ENCODE measurements around the gene MAPRE3. TPM values are rescaled to one million over a fixed set of nuclear protein-coding genes. Genes with fewer than 3 reads are reported as not detected.

Gene MAPRE3
- total RNA-seq, 2 experiments from 2014 or later, result 1.00 to 1.3 TPM

- Mint-ChIP-seq H3K27ac (no peak overlapping the region), H3K36me3 (ENCODE audit: low read depth) (no peaks in the 10 kb centered on the region), H3K9me3 (no peaks in the 10 kb centered on the region), H3K27me3 (peaks cover 5% of the 10 kb centered on the region), H3K4me1 (no peaks in the 10 kb centered on the region), H3K4me3 (no peak overlapping the region)
- no peak for DNase-seq
- ChIA-PET POLR2A (no interaction called here), CTCF (no interaction called here)
These were observed 31.9 kb upstream of the MAPRE3 start for GRCh38 chr2:26938399-26939118.

DNA sequence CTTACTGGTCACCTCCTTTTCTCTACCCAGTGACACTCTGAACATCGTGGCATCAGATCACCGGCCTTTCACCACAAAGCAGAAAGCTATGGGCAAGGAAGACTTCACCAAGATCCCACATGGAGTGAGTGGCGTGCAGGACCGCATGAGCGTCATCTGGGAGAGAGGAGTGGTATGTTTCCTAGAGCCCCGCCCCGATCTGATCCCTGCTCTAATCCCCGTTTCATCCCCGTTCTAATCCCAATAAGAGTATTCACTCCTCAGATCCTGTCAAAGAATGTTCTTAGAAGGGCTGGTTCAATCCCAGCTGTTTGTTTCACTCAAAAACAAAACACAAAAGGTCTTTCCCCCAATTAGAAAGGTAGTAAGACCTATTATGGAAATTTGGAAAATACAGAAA, 30.4 kb upstream of the MAPRE3 start:
- no peak overlapping the region for H3K4me3 Mint-ChIP-seq
- no peaks in the 10 kb centered on the region for H3K36me3 Mint-ChIP-seq (ENCODE audit: low read depth)
- H3K27me3 Mint-ChIP-seq, result peaks cover 5% of the 10 kb centered on the region
- POLR2A ChIA-PET, result no interaction called here
- no peaks in the 10 kb centered on the region for H3K9me3 Mint-ChIP-seq
- no peak for DNase-seq
- CTCF ChIA-PET, result interaction anchor here (0.7 to 1.0 kb wide), 2 partner anchors 22 to 47 kb away, joined by 3 read pairs; no protein-coding TSS in a partner anchor
- no peaks in the 10 kb centered on the region for H3K4me1 Mint-ChIP-seq
- no peak overlapping the region for H3K27ac Mint-ChIP-seq

GRCh38 chr2:26941486-26941885, 29.0 kb upstream of the MAPRE3 start:
- DNase-seq, result no peak
- Mint-ChIP-seq H3K4me1 (no peaks in the 10 kb centered on the region), H3K36me3 (ENCODE audit: low read depth) (no peaks in the 10 kb centered on the region), H3K27ac (no peak overlapping the region), H3K27me3 (peaks cover 5% of the 10 kb centered on the region), H3K9me3 (no peaks in the 10 kb centered on the region), H3K4me3 (no peak overlapping the region)
- ChIA-PET CTCF (interaction anchor here (0.6 to 2.1 kb wide), 5 partner anchors 20 to 149 kb away, joined by 3 to 13 read pairs (median 3); no protein-coding TSS in a partner anchor), POLR2A (no interaction called here)

DNA sequence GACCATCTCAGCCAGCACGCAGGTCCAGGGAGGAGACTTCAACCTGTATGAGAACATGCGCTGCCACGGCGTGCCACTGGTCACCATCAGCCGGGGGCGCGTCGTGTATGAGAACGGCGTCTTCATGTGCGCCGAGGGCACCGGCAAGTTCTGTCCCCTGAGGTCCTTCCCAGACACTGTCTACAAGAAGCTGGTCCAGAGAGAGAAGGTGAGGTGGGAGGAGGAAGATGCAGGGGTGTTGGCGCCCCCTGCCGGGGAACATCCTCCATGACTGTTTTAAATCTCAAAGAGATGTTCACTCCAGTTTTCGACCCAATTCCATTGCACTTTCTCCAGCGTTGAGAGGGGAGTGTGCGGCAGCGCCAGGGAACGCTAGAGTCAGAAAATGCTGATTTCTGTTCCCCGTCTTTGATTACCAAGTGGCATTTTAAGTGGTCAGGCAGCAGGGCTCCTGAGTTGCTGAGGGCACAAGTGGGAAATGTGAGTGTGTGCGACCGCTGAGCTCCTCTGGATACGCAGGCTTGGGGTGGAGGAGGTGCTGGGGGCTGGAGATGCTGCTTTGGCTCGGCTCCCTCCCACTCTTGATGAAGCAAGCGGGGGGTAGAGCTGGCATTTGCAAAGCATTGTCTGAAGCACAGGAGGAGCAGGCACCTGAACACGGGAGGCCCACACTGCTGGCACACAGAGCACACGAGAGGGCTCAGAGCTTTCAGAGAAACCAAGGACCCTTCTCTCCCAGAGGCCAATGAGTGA, 27.7 kb upstream of the MAPRE3 start:
- H3K27me3 Mint-ChIP-seq, result peaks cover 5% of the 10 kb centered on the region
- POLR2A ChIA-PET, result no interaction called here
- CTCF ChIA-PET, result interaction anchor here (0.6 to 2.1 kb wide), 7 partner anchors 12 to 236 kb away, joined by 3 to 13 read pairs (median 4); no protein-coding TSS in a partner anchor
- no peaks in the 10 kb centered on the region for H3K9me3 Mint-ChIP-seq
- DNase-seq, result peak; percentile 68
- H3K4me1 Mint-ChIP-seq, result no peaks in the 10 kb centered on the region
- no peaks in the 10 kb centered on the region for H3K36me3 Mint-ChIP-seq (ENCODE audit: low read depth)
- no peak overlapping the region for H3K4me3 Mint-ChIP-seq
- H3K27ac Mint-ChIP-seq, result no peak overlapping the region

DNA sequence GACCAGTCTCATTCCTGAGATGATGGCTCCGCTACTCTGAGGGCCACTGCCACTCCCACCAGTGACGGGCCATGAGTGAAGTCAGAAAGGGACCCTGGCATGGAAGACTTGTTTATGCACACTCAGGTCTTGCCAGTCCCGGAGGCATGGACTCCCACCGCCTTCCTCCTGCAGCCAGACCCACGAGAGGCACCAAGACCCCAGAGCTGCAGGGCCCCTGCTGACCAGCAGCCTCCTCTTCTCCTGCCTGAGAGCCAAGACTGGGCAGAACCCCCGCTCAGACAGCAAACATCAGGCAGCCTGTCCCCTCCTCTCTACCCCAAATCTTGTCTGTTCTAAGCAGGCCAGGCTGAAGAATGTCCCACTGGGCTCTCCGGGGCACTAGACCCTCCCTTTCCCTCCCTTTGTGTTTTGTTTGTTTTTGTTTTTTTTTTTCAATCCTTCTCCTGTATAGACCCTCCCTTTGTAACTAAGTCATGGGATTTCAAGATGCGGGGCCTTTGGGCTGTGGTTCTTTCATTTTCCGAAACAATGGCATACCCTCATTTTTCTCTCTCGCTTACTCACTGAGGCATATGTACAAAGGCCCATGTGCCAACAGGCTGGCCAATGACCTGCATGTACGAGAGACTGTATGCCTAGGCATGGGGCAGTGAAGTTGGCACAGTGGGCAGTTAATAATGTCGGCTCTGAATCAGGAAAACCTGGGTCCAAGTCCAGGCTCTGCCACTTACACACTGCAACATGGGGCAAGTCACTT, 24.3 kb upstream of the MAPRE3 start:
- Mint-ChIP-seq H3K4me3 (no peak overlapping the region), H3K27ac (no peak overlapping the region), H3K4me1 (no peaks in the 10 kb centered on the region), H3K9me3 (no peaks in the 10 kb centered on the region), H3K27me3 (peaks cover 5% of the 10 kb centered on the region), H3K36me3 (ENCODE audit: low read depth) (no peaks in the 10 kb centered on the region)
- ChIA-PET POLR2A (no interaction called here), CTCF (no interaction called here)
- DNase-seq, result no peak

DNA sequence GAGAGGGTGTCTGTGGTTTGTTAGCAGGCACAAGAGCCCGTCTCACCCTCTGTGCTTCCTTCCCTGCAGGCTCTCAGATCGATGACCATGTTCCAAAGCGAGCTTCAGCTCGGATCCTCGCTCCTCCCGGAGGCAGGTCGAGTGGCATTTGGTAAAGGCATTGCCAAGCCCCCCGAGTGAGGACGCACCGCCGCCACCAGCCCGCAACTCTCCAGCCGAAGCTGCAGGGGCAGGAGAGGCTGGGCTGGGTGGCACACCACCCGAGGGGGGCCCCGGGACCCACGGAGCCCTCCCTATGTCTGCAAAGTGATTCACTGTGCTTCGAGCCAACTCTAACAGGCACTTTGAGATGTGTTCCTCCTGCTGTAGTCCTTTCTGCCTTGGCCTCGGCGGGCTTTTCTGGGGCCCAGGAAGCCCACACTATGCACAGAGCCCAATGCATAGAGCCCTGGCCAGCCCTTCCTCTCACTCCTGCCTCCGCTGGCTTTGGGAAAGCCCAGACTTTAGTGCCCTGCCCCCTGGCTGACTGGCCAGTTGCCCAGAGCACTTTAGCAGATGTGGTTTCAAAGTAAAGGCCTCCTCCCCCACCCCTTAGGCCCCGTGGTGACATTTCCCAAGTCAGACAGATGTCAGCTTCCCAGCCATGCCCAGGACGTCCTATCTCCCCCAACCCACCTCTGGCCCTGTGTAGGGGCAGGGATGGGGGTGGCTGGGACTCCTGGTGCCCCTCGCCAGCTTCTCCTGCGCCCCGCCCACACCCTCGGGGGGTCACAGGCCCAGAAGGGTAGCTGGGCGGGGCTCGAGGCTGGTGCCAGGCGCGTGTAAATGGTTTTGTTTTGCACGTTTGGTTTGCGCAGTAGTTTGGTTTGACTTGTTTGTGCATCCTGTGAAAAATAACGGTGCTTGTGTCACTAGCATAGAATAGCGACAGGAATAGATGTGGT, 23.3 kb upstream of the MAPRE3 start:
- Mint-ChIP-seq H3K9me3 (no peaks in the 10 kb centered on the region), H3K36me3 (ENCODE audit: low read depth) (no peaks in the 10 kb centered on the region), H3K4me1 (no peaks in the 10 kb centered on the region), H3K27ac (no peak overlapping the region), H3K4me3 (no peak overlapping the region), H3K27me3 (peaks cover 5% of the 10 kb centered on the region)
- DNase-seq, result no peak
- ChIA-PET CTCF (interaction anchor here (0.6 kb wide), 1 partner anchor 222 kb away, joined by 4 read pairs; no protein-coding TSS in a partner anchor), POLR2A (no interaction called here)

DNA sequence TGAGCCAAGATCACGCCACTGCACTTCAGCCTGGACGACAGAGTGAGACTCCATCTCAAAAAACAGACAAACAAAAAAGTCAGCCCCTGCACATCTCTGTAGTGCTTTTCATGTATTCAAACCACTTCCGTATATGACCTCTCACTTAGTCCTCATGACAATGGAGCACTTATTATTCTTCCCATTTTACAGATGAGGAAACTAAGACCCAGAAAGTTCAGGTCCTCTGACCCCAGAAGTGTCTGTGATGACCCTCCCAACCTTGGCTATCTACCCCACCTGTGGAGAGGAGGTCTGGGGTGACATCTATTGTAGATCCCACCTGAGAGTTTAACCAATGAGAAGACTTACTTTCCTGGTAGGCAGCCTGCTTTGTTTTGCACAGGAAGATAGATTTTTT, 21.6 kb upstream of the MAPRE3 start:
- Mint-ChIP-seq H3K27ac (no peak overlapping the region), H3K9me3 (no peaks in the 10 kb centered on the region), H3K4me1 (no peaks in the 10 kb centered on the region), H3K36me3 (ENCODE audit: low read depth) (no peaks in the 10 kb centered on the region), H3K27me3 (peaks cover 5% of the 10 kb centered on the region), H3K4me3 (no peak overlapping the region)
- POLR2A ChIA-PET, result no interaction called here
- CTCF ChIA-PET, result no interaction called here
- DNase-seq, result no peak

DNA sequence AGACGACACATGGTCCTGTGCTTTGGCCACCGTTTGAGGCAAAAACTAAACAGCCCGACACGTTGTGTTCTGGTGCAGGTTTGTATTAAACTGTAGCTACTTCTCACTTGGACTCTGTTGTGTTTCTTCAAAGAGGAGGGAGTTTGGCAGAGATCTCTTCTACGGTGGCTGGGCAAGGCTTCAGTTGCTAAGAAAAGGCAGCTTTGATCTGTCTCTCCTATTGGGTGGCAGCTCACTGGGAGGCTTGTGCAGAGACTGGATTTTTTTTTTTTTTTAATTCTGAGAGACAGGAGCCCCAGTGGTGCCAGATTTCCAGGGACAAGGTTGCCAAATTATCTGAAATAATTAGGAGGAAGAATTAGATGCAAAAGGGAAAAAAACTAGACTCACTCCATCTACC, 20.2 kb upstream of the MAPRE3 start:
- ChIA-PET CTCF (interaction anchor here (1.2 kb wide), 1 partner anchor 11 kb away, joined by 4 read pairs; no protein-coding TSS in a partner anchor), POLR2A (no interaction called here)
- Mint-ChIP-seq H3K4me1 (no peaks in the 10 kb centered on the region), H3K9me3 (no peaks in the 10 kb centered on the region), H3K36me3 (ENCODE audit: low read depth) (no peaks in the 10 kb centered on the region), H3K27me3 (peaks cover 17% of the 10 kb centered on the region), H3K27ac (no peak overlapping the region), H3K4me3 (no peak overlapping the region)
- DNase-seq, result no peak

GRCh38 chr2:26951236-26951635, 19.2 kb upstream of the MAPRE3 start:
- no peak overlapping the region for H3K27ac Mint-ChIP-seq
- H3K27me3 Mint-ChIP-seq, result peaks cover 17% of the 10 kb centered on the region
- no peaks in the 10 kb centered on the region for H3K4me1 Mint-ChIP-seq
- H3K9me3 Mint-ChIP-seq, result no peaks in the 10 kb centered on the region
- ChIA-PET CTCF (interaction anchor here (1.8 kb wide), 1 partner anchor 10 kb away, joined by 5 read pairs; no protein-coding TSS in a partner anchor), POLR2A (interaction anchor here (0.6 kb wide), 1 partner anchor 29 kb away, joined by 3 read pairs; no protein-coding TSS in a partner anchor)
- no peak for DNase-seq
- no peak overlapping the region for H3K4me3 Mint-ChIP-seq
- no peaks in the 10 kb centered on the region for H3K36me3 Mint-ChIP-seq (ENCODE audit: low read depth)

GRCh38 chr2:26952374-26952773, 18.1 kb upstream of the MAPRE3 start:
- H3K4me1 Mint-ChIP-seq, result no peaks in the 10 kb centered on the region
- POLR2A ChIA-PET, result no interaction called here
- no peak overlapping the region for H3K27ac Mint-ChIP-seq
- CTCF ChIA-PET, result interaction anchor here (0.8 to 1.8 kb wide), 2 partner anchors 9 to 64 kb away, joined by 3 to 5 read pairs; no protein-coding TSS in a partner anchor
- DNase-seq, result no peak
- no peak overlapping the region for H3K4me3 Mint-ChIP-seq
- peaks cover 20% of the 10 kb centered on the region for H3K27me3 Mint-ChIP-seq
- no peaks in the 10 kb centered on the region for H3K9me3 Mint-ChIP-seq
- no peaks in the 10 kb centered on the region for H3K36me3 Mint-ChIP-seq (ENCODE audit: low read depth)

DNA sequence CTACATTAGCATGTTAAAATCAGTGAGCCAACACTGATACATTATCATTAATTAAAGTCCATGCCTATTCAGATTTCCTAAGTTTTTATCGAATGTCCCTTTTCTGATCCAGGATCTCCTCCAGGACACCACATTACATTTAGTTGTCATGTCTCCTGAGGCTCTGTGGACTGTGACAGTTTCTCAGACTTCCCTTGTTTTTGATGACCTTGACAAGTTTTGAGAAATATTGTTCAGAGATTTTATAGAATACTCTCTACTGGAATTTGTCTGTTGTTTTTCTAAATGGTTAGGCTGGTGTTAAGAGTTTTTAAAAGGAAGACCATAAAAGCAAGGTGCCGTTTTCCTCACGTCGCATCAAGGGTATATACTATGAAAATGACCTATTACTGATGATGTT, 16.3 kb upstream of the MAPRE3 start:
- Mint-ChIP-seq H3K4me3 (no peak overlapping the region), H3K27ac (no peak overlapping the region), H3K4me1 (no peaks in the 10 kb centered on the region), H3K27me3 (peaks cover 31% of the 10 kb centered on the region), H3K9me3 (no peaks in the 10 kb centered on the region), H3K36me3 (ENCODE audit: low read depth) (no peaks in the 10 kb centered on the region)
- CTCF ChIA-PET, result interaction anchor here (1.4 kb wide), 1 partner anchor 19 kb away, joined by 3 read pairs; no protein-coding TSS in a partner anchor
- DNase-seq, result no peak
- POLR2A ChIA-PET, result no interaction called here

DNA sequence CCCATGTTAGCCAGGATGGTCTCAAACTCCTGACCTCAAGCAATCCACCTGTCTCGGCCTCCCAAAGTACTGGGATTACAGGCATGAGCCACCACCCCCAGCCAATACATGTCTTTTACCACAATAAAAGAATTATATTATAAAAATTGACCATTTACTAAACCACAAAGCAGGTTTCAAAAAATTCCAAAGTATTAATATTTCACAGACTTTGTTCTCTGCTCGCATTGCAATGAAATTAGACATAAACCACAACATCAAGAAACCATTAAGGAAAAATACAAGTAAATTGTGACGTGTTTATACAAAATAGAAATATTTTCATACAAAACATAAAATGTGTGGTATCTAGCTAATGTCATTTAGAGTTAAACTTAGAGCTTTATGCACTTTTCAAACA, 13.4 kb upstream of the MAPRE3 start:
- Mint-ChIP-seq H3K9me3 (no peaks in the 10 kb centered on the region), H3K27ac (no peak overlapping the region), H3K4me1 (no peaks in the 10 kb centered on the region), H3K36me3 (ENCODE audit: low read depth) (no peaks in the 10 kb centered on the region), H3K4me3 (no peak overlapping the region), H3K27me3 (peaks cover 41% of the 10 kb centered on the region)
- no peak for DNase-seq
- ChIA-PET CTCF (interaction anchor here (0.7 kb wide), 1 partner anchor 59 kb away, joined by 3 read pairs; no protein-coding TSS in a partner anchor), POLR2A (no interaction called here)

Data from activated CD4-positive, alpha-beta T cell treated with anti-CD3 and anti-CD28 coated beads, Interleukin-2, amount 10 ng/mL, durations not matched to agents 7 days and 5 days (primary cell).